Coronary artery (tissue), 2 donors: ENCODE data around the gene PACSIN2.

Source experiments
- DNase-seq: peaks from one replicate; pipeline ENCODE4 v3.0.0-alpha.2; 2017; ENCODE audit warnings: low spot score
- H3K27ac ChIP-seq, 2 donors: fragments of 200-600 bp; sonication (generic); one replicate each; pipeline ENCODE4 v1.5.1; 2016 to 2019
- H3K4me3 ChIP-seq: fragments of 200-600 bp; sonication (generic); 2 replicates; pipeline ENCODE4 v1.5.1; 2016; ENCODE audit warnings: mild to moderate bottlenecking, moderate library complexity
- CTCF ChIP-seq: fragments of 200-600 bp; sonication (generic); IDR thresholded peaks from one replicate; pipeline ENCODE4 v1.5.1; 2019; ENCODE audit warnings: antibody characterized with exemption

PACSIN2 gene

GRCh38 chr22:43009444-43009843 lies 5.5 kb downstream of the PACSIN2 start:
- Histone ChIP-seq H3K4me3 (no peak overlapping the region), H3K27ac (peak overlapping the region; percentile 4 to 71)
- no peak for TF ChIP-seq CTCF
- no peak for DNase-seq

- TF ChIP-seq CTCF = no peak
- Histone ChIP-seq H3K4me3 (peak overlapping the region; percentile 21), H3K27ac (peak overlapping the region; percentile 4 to 71)
- DNase-seq = no peak
Measured at GRCh38 chr22:43008921-43009320, 6.0 kb downstream of the PACSIN2 start.

GRCh38 chr22:43008509-43008908 lies 6.4 kb downstream of the PACSIN2 start:
- peak overlapping the region; percentile 4 to 71 for H3K27ac ChIP-seq
- H3K4me3 ChIP-seq = peak overlapping the region; percentile 21
- DNase-seq = no peak
- TF ChIP-seq CTCF = no peak

GRCh38 chr22:43007519-43008102 lies 7.3 kb downstream of the PACSIN2 start:
- Histone ChIP-seq H3K27ac (peak overlapping the region in 1 of 2 donors; percentile 62), H3K4me3 (no peak overlapping the region)
- no peak for TF ChIP-seq CTCF
- DNase-seq = no peak

GRCh38 chr22:43006753-43007152 lies 8.2 kb downstream of the PACSIN2 start:
- Histone ChIP-seq H3K27ac (no peak overlapping the region), H3K4me3 (no peak overlapping the region)
- no peak for DNase-seq
- no peak for TF ChIP-seq CTCF

GRCh38 chr22:43006016-43006505 lies 8.9 kb downstream of the PACSIN2 start:
- no peak for DNase-seq
- H3K4me3 ChIP-seq = no peak overlapping the region
- TF ChIP-seq CTCF = no peak
- no peak overlapping the region for H3K27ac ChIP-seq

- Histone ChIP-seq H3K4me3 (no peak overlapping the region), H3K27ac (no peak overlapping the region)
- no peak for DNase-seq
- TF ChIP-seq CTCF = no peak
Measured at GRCh38 chr22:43005106-43005505, 9.8 kb downstream of the PACSIN2 start.
